ENCODE data around the gene C1orf167.

C1orf167 gene

GRCh38 chr1:11761988-11762406 is at the start of gene C1orf167:
C1orf167 (plus strand) TSS chr1:11762193; CDS start chr1:11764401, 2,208 bp downstream.
- peak; percentile 45 for DNase-seq (ENCODE audit: low read depth)

GRCh38 chr1:11712285-11712684 is 49.7 kb upstream of the C1orf167 start:
- DNase-seq (ENCODE audit: low read depth) = no peak

- DNase-seq (ENCODE audit: low read depth) = no peak
Measured at GRCh38 chr1:11713095-11713494, 48.9 kb upstream of the C1orf167 start.

DNA sequence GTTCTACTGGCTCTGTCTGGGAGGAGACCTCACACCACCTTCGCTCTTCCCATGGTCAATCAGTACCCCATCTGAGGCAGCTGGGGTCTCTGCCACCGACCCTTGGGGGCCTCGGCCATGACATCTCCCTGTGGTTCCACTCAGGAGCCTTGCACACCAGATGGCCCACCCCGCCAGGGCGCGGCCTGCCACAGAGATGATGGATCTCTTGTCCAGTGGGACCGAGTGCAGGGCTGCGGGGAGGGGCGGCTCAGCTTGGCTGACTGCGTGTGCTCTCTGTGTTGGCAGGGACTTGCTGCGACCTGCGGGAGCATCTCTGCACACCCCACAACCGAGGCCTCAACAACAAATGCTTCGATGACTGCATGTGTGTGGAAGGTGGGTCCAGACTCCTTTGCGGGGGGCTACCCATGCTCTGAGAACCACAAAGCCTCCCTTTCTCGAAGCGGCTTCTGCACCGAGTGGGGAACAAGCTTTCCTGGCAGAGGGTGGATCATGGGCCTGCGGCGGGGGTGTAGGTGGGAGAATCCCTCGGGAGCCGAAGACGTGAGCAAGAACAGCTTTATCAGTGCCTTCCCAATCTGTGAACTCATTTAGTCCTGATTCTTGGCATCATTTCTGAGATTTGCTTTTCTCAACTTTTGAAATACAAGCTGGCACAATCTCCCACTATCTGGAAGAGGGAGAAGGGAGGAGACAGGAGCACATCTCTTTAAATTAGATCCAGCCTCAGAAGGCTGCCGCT is 47.0 kb upstream of the C1orf167 start:
- DNase-seq (ENCODE audit: low read depth) = no peak

GRCh38 chr1:11719313-11720032 is 42.5 kb upstream of the C1orf167 start:
- DNase-seq (ENCODE audit: low read depth) = peak; percentile 76

- DNase-seq (ENCODE audit: low read depth) = no peak
Measured at GRCh38 chr1:11720033-11720376, 42.0 kb upstream of the C1orf167 start.

- no peak for DNase-seq (ENCODE audit: low read depth)
Measured at GRCh38 chr1:11720525-11720924, 41.5 kb upstream of the C1orf167 start.

DNA sequence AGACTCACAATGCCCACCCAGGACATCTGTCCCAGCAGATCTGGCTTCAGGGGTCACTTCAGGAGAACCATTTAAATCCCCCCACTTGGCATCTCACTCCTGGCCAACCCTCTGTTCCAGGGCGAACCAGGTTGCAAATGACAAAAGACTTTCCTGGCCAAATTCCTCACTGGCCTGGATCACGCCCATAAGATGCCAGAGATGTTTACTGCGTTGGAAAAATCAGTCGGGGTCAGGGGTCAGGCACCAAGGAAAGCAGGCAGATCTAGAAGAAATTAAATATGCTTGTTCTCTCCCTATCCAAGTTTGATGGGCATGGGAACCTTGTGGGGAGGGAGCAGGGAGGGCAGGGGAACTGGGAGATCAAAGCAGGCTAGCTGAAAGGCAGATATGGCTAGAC is 40.7 kb upstream of the C1orf167 start:
- no peak for DNase-seq (ENCODE audit: low read depth)

- no peak for DNase-seq (ENCODE audit: low read depth)
Measured at GRCh38 chr1:11722538-11722937, 39.5 kb upstream of the C1orf167 start.

GRCh38 chr1:11725616-11726015 is 36.4 kb upstream of the C1orf167 start:
- no peak for DNase-seq (ENCODE audit: low read depth)

- DNase-seq (ENCODE audit: low read depth) = no peak
Measured at GRCh38 chr1:11727119-11727518, 34.9 kb upstream of the C1orf167 start.

DNA sequence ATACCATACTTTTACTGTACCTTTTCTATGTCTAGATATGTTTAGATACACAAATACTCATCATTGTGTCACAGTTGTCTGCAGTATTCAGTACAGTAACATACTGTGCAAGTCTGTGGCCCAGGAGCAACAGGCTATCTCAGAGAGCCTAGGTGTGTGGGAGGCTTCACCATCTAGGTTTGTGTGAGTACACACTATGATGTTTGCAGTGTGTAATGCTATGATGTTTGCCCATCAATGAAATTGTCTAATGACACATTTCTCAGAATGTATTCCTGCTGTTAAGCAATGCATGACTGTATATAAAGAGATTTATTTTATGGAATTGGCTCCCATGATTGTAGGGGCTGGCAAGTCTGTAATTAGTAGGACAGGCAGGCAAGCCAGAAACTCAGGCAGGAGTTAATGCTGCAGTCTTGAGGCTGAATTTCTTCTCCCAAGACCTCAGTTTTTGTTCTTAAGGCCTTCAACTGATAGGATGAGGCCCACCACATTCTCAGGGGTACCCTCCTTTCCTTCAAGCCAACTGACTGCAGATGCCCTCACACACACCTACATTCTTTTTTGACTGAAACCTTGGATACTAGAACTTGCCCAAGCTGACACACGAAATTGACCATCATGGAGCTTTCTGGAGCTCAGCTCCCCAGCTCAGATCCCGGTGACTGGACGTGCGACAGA is 33.7 kb upstream of the C1orf167 start:
- no peak for DNase-seq (ENCODE audit: low read depth)

DNA sequence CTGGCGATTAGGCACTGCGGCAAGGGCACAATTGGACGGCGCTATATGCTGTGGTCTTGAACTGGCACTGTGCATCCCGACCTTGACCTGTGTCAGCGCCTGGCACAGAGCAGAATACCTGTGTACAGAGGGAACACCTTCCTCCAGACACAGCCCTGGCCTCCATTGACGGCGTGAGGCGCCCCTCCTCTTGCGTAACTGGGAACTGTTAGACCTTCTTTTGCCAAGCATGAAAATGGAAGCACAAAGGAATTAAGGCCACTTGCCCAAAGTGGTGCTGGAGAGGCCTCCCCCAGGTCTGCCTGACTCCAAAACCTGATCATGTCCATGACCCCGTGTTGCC is 32.9 kb upstream of the C1orf167 start:
- no peak for DNase-seq (ENCODE audit: low read depth)

DNA sequence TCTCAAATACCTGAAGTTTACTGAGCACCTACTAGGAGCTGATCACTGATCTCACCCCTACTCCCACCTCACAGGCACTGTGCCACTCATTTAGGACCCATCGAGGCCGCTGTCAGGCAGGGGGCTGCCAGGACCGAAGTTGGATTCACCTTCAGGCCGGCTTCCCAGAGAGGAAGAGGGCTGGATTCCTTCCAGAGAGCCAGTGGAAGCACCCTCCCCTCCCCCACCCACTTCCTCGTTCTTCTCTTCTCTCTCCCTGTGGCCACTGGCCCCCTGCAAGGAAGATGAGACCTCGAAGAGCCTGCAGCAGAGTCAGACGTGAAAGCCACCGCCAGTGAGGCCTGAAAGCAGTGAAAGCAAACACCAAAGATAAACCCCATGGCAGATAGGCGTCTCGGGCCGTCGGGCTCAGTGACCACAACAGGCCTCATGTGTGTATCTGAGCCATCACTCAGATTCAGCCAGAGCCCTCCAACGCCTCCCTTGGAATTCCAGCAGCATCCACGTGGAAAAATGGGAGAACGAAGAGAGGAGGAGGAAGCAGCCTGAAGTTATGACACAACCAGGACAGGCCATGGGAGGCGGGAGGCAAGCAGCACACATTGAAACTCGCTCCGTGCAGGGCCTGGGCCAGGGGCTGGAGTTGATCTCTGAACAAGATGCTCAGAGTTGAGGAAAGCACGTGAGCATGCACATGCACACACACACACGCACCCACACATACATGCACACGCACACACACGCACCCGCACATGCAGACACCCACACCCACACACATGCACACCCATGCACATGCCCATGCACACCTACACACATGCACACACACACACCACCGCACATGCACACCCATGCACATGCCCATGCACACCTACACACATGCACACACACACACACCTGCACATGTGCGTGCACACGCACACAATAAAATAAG is 32.2 kb upstream of the C1orf167 start:
- DNase-seq (ENCODE audit: low read depth) = no peak

DNA sequence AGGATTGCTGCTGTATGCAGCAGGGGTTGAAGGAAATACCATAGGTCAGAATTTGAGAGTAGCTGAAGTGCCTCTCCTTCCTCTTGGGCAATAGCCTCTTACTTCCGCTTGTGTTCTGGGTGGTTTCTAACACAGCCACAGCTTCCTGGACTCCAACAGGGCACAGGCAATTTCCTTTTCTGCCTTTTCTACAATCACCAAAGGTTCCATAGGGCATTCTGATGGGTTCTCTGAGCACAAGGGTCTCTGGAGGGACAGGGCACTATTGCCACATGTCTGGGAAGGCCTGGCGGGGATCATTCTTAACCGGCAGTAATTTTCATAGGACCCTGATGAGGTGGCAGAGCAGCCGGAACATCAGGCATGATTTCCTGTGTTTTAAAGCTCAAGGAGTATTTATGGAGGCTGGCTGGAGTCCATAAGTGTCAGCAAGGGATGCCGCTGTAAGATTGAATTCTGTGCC is 31.5 kb upstream of the C1orf167 start:
- no peak for DNase-seq (ENCODE audit: low read depth)

DNA sequence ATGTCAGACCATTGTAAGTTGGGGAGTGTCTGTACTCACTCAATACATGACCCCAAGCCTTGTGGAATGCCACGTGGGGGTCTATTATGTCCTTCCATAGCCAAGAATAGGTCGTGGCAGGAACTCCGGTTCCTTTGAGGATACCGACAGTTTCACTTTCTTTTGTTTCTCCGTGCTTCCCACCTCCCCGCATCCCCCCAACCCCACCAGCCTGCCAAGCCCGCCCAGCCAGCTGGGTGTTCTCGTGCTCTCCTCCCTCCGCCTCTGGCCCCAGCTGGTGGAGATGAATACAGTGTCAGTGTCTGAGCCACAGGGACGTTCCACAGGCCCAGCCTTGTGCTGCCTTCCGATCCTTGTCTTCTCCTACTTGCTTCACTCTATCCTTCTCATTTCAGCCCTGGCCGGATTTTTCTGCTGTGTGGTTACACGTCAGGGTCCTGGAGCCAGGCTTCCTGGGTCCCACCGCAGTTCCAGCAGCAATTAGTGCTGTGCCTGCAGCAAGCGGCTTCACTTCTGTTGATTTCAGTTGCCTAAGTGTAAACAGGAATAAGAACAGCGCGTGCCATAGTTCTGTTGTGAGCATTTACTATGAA is 30.2 kb upstream of the C1orf167 start:
- no peak for DNase-seq (ENCODE audit: low read depth)

DNA sequence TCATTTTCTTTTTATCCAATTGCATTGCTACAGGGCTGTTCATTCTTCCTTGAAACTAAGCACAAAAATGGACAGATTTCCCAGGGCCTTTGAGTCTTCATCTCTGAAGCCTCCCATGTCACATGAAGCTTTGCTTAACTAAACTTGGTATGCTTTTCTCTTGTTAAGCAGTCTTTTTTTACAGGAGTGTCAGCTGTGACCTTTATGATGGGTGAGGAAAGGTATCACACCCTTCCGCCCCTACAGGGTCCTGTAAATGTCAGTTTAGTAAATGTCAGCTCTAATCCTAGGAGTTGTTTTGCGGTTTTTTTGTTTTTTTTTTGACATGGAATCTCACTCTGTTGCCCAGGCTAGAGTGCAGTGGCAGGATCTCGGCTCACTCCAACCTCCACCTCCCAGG is 28.7 kb upstream of the C1orf167 start:
- DNase-seq (ENCODE audit: low read depth) = no peak

- DNase-seq (ENCODE audit: low read depth) = no peak
Measured at GRCh38 chr1:11735531-11735853, 26.5 kb upstream of the C1orf167 start.

GRCh38 chr1:11735854-11736745 is 25.9 kb upstream of the C1orf167 start, which contains the start of gene AGTRAP:
AGTRAP (plus strand) TSS chr1:11736136; CDS start chr1:11736209, 73 bp downstream.
- DNase-seq (ENCODE audit: low read depth) = peak; percentile 84
